Superior temporal gyrus (tissue), 1 donor: ENCODE measurements around the gene PNPLA5.
A peak's percentile ranks its signal among the peaks of the same experiment; 100 is the strongest.

Experiments used
- DNase-seq: peaks from one replicate; pipeline ENCODE4 v3.0.0-alpha.2; 2016; ENCODE audit errors: extremely low spot score

The PNPLA5 gene

GRCh38 chr22:43854786-43855271 lies 37.0 kb downstream of the PNPLA5 start:
- no peak for DNase-seq

GRCh38 chr22:43854121-43854785 lies 37.6 kb downstream of the PNPLA5 start:
- DNase-seq: no peak

DNA sequence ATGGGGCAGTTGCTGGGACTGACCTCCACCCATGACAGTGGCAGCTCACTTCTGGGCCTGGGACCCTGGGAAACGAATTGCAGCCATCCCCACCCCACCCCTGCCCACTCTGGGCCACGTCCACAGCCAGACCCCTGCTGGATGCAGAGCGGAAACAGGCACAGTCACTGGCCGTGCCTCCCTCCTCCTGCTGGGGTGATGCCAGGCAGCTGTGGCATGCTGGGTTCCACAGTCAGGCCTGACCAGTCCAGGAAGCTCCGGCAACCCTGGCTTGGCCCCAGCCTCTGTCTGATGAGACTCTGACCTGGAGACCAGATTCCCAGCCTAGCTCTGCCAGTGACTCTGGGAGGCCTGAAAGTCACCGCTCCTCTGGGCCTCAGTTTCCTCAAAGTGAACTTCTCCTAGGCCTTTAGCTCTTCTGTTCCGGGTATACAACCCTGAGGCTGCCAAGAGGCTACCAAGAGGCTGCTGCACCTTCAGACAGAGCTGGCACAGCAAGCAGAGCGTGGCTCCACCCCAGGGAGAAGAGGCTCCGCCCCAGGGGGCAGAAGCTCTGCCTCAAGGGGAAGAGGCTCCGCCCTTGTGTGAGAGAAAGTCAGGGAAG lies 38.4 kb downstream of the PNPLA5 start:
- no peak for DNase-seq

DNA sequence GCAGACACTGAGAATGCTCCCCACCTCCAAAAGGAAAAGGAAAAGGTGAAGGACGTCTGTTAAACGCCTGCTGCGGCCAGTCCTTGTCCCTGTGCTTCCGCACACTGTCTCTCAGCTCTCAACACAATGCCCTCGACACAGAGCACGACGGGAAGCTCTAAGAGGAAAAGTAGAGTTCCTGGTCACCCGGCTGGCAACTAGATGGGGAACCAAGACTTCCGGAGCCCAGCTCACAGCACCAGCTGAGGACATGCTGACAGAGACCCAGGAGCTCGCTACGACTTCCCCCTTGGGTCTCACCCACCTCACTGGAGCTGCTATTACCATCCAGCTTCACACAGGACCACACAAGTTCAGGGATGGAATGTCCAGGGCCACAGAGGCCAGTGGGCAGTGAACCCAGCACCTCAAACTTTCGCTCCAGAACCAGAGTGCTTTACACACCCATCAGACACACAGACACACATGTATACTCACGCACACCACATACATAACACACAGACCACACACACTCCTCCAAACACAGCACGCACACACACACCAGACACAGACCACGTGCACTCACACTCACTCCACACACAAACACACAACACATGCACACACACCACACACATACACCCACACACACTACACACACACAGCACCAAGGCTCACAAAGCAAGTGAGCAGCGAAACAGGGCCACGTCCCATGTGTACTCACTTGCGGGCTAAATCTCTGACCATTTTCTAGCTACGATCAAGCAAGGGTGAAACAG lies 39.1 kb downstream of the PNPLA5 start:
- no peak for DNase-seq

DNA sequence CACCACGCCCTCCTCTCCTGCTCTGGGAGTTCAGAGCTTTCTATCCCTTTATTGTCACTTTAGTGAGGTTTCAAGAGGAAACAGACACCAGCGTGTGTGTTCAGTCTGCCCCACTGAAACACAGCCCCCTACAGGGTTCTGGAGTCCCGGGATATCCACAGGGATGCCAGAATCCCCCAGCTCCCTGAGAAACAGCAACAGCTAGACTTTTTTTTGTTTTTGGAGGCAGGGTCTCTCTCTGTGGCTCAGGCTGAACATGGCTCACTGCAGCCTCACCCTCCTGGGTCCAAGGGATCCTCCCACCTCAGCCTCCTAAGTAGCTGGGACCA lies 39.9 kb downstream of the PNPLA5 start:
- no peak for DNase-seq

- peak; percentile 50 for DNase-seq
Measured at GRCh38 chr22:43851058-43851978, 40.5 kb downstream of the PNPLA5 start.

DNA sequence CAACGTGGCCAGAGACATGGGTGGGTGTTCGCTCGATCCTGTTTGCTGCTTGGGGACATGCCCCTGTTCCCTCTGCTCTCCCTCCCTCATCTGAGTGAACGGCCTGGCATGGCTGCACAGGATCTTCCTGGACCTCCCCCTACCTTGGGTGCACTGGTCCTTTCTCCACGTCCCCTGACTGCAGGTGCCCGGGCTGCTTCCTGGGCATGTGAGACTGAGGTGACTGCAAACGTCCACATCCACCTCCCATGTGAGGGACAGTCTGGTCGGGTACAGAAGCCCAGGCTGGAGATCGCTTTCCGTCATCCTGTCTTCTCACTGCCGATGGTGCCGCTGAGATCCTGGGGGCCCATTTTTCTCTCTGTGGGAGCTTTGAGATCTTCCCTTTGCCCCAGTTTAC lies 41.3 kb downstream of the PNPLA5 start:
- no peak for DNase-seq

GRCh38 chr22:43849731-43850130 lies 42.1 kb downstream of the PNPLA5 start:
- DNase-seq: no peak

GRCh38 chr22:43848366-43849171 lies 43.2 kb downstream of the PNPLA5 start:
- no peak for DNase-seq

GRCh38 chr22:43847376-43848289 lies 44.2 kb downstream of the PNPLA5 start:
- no peak for DNase-seq

- no peak for DNase-seq
Measured at GRCh38 chr22:43846966-43847365, 44.8 kb downstream of the PNPLA5 start.

- DNase-seq: no peak
Measured at GRCh38 chr22:43845981-43846380, 45.8 kb downstream of the PNPLA5 start.

DNA sequence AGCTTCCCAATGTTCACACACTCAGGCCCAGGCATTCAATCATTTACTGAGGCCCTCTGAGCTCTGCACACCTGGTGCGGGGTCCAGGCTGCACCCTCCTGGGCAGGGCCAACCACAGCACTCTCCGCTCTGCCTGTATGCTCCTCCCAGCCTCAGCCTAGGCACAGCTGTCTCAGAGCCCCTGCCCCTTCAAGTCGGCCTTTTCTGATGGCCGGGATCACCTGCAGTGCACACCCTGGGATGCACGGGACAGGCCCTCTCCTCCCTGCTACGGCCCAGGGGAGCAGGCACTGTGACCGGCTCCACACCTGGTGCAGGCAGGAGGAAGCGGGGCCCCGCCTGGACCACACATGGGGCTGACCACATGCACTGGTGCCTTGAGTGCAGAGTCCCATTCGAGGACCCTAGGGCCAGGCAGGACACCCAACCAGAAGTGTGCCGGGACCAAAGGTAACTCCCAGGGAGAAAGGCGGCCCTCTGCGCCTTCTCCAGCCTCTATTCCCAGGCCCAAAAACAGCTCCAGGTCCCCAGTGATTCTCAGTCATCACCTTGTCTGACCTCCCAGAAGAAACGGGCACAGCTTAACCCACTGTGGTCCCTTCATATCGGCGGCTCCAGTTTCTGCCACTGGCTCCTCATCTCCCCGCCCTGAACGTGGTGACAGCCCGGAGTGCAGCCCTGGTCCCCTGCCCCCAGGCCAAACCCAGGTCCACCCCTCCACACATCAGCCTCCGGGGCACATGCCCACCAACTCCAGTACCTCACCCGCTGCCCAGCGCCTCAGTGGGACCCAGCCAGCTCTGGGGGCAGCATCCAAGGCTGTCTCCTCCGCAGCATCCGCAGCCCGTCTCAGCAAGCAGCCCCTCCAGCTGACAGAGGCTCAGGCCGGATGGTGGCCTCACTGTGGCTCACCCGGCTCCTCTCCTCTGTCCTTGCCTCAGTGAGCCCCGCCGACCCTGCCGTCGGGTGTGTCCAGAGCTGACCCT lies 47.0 kb downstream of the PNPLA5 start:
- no peak for DNase-seq

- no peak for DNase-seq
Measured at GRCh38 chr22:43843783-43844530, 47.9 kb downstream of the PNPLA5 start.

DNA sequence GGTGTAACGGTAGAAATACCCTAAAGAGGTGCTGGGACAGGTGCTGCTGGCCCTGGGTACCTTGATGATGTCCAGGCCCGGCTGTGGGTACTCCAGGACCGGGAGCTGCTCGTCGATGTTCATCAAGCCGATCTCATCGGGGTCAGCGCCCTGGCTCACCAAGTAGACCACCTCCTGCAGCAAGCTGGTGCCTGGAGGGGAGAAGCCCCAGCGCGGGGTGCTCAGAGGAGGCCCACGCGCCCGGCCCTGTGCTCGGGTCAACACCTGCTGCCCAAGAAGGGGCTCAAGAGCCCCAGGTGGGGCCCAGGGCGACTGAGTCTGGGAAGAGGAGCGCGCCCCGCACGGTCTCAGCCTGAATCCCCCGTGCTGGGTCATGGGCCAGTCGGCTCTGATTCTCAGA lies 50.1 kb downstream of the PNPLA5 start:
- no peak for DNase-seq

- no peak for DNase-seq
Measured at GRCh38 chr22:43840851-43841250, 51.0 kb downstream of the PNPLA5 start.

GRCh38 chr22:43840431-43840830 lies 51.4 kb downstream of the PNPLA5 start:
- no peak for DNase-seq

- no peak for DNase-seq
Measured at GRCh38 chr22:43839781-43840180, 52.0 kb downstream of the PNPLA5 start.
